Gastrocnemius medialis (tissue), 4 donors: ENCODE results near the gene SPACA9.

Experiments
- CTCF ChIP-seq, 5 experiments: fragments of 450-650 bp in 3 of 5; fragments of 200-600 bp in 2 of 5; sonication (generic) in 2 of 5; IDR thresholded peaks in 4 of 5; conservative IDR thresholded peaks in 1 of 5; 1 replicate in 4 of 5; 2 replicates in 1 of 5; pipeline ENCODE4 v1.5.1; 2016 to 2019; ENCODE audit warnings: antibody characterized with exemption in 5 of 5, mild to moderate bottlenecking in 3 of 5, moderate library complexity in 3 of 5
- POLR2A ChIP-seq, 2 donors: fragments of 450-650 bp; IDR thresholded peaks; one replicate each; pipeline ENCODE4 v1.6.1; 2017; ENCODE audit warnings: antibody characterized with exemption in 2 of 2, mild to moderate bottlenecking in 2 of 2, moderate library complexity in 2 of 2

- no peak for TF ChIP-seq POLR2A (IDR thresholded peaks at IDR 0.05)
- no peak for TF ChIP-seq CTCF (IDR thresholded peaks at IDR 0.05 in 4 of 5, conservative IDR thresholded peaks at IDR 0.05 in 1 of 5)
These were observed 29.9 kb downstream of the SPACA9 start for GRCh38 chr9:132908635-132909034.
